Measurements from ENCODE around the gene TTC23.
A peak's percentile ranks its signal among the peaks of the same experiment; 100 is the strongest.

Gene TTC23

GRCh38 chr15:99143655-99144610, 105.4 kb downstream of the TTC23 start:
- Histone ChIP-seq H3K4me3 (ENCODE audit: low read depth in 1 of 2, low read length in 2 of 2) (no peak overlapping the region), H3K36me3 (ENCODE audit: insufficient read depth, low read length) (no peaks in the 10 kb centered on the region), H3K9me3 (ENCODE audit: low read length) (no peaks in the 10 kb centered on the region), H3K9ac (ENCODE audit: low read length) (no peak overlapping the region), H3K27me3 (ENCODE audit: control insufficient read depth in 1 of 2, insufficient read depth in 2 of 2, low read length in 2 of 2) (no peaks in the 10 kb centered on the region), H3K4me1 (ENCODE audit: insufficient read depth, low read length) (peaks cover 65% of the 10 kb centered on the region), H3K27ac (ENCODE audit: low read depth, low read length) (peak overlapping the region; percentile 36)

- no peaks in the 10 kb centered on the region for H3K9me3 ChIP-seq (ENCODE audit: low read length)
- H3K9ac ChIP-seq (ENCODE audit: low read length), result no peak overlapping the region
- no peaks in the 10 kb centered on the region for H3K27me3 ChIP-seq (ENCODE audit: control insufficient read depth in 1 of 2, insufficient read depth in 2 of 2, low read length in 2 of 2)
- H3K4me3 ChIP-seq (ENCODE audit: low read depth in 1 of 2, low read length in 2 of 2), result no peak overlapping the region
- peak overlapping the region; percentile 36 for H3K27ac ChIP-seq (ENCODE audit: low read depth, low read length)
- H3K36me3 ChIP-seq (ENCODE audit: insufficient read depth, low read length), result no peaks in the 10 kb centered on the region
- peaks cover 58% of the 10 kb centered on the region for H3K4me1 ChIP-seq (ENCODE audit: insufficient read depth, low read length)
Observed at GRCh38 chr15:99143242-99143641, 106.1 kb downstream of the TTC23 start.

GRCh38 chr15:99142562-99142961, 106.8 kb downstream of the TTC23 start:
- H3K27ac ChIP-seq (ENCODE audit: low read depth, low read length), result peak overlapping the region; percentile 36

GRCh38 chr15:99141943-99142342, 107.4 kb downstream of the TTC23 start:
- H3K9me3 ChIP-seq (ENCODE audit: low read length), result no peaks in the 10 kb centered on the region
- H3K9ac ChIP-seq (ENCODE audit: low read length), result peak overlapping the region; percentile 1
- no peak overlapping the region for H3K4me3 ChIP-seq (ENCODE audit: low read depth in 1 of 2, low read length in 2 of 2)
- no peaks in the 10 kb centered on the region for H3K27me3 ChIP-seq (ENCODE audit: control insufficient read depth in 1 of 2, insufficient read depth in 2 of 2, low read length in 2 of 2)
- peak overlapping the region; percentile 36 for H3K27ac ChIP-seq (ENCODE audit: low read depth, low read length)
- peaks cover 4% of the 10 kb centered on the region for H3K36me3 ChIP-seq (ENCODE audit: insufficient read depth, low read length)
- peaks cover 54% of the 10 kb centered on the region for H3K4me1 ChIP-seq (ENCODE audit: insufficient read depth, low read length)

More at GRCh38 chr15:99142562-99142961, 106.8 kb downstream of the TTC23 start:
- Histone ChIP-seq H3K4me1 (ENCODE audit: insufficient read depth, low read length) (peaks cover 54% of the 10 kb centered on the region), H3K9me3 (ENCODE audit: low read length) (no peaks in the 10 kb centered on the region), H3K36me3 (ENCODE audit: insufficient read depth, low read length) (no peaks in the 10 kb centered on the region), H3K9ac (ENCODE audit: low read length) (peak overlapping the region; percentile 1), H3K4me3 (ENCODE audit: low read depth in 1 of 2, low read length in 2 of 2) (no peak overlapping the region), H3K27me3 (ENCODE audit: control insufficient read depth in 1 of 2, insufficient read depth in 2 of 2, low read length in 2 of 2) (no peaks in the 10 kb centered on the region)

GRCh38 chr15:99140590-99140989, 108.8 kb downstream of the TTC23 start:
- Histone ChIP-seq H3K4me3 (ENCODE audit: low read depth in 1 of 2, low read length in 2 of 2) (no peak overlapping the region), H3K36me3 (ENCODE audit: insufficient read depth, low read length) (peaks cover 15% of the 10 kb centered on the region), H3K9ac (ENCODE audit: low read length) (no peak overlapping the region), H3K27ac (ENCODE audit: low read depth, low read length) (no peak overlapping the region), H3K4me1 (ENCODE audit: insufficient read depth, low read length) (peaks cover 44% of the 10 kb centered on the region), H3K27me3 (ENCODE audit: control insufficient read depth in 1 of 2, insufficient read depth in 2 of 2, low read length in 2 of 2) (no peaks in the 10 kb centered on the region), H3K9me3 (ENCODE audit: low read length) (no peaks in the 10 kb centered on the region)

GRCh38 chr15:99139276-99139675, 110.1 kb downstream of the TTC23 start:
- no peak overlapping the region for H3K9ac ChIP-seq (ENCODE audit: low read length)
- no peak overlapping the region for H3K4me3 ChIP-seq (ENCODE audit: low read depth in 1 of 2, low read length in 2 of 2)
- H3K27ac ChIP-seq (ENCODE audit: low read depth, low read length), result peak overlapping the region; percentile 72
- no peaks in the 10 kb centered on the region for H3K27me3 ChIP-seq (ENCODE audit: control insufficient read depth in 1 of 2, insufficient read depth in 2 of 2, low read length in 2 of 2)
- H3K9me3 ChIP-seq (ENCODE audit: low read length), result no peaks in the 10 kb centered on the region
- H3K36me3 ChIP-seq (ENCODE audit: insufficient read depth, low read length), result peaks cover 26% of the 10 kb centered on the region
- H3K4me1 ChIP-seq (ENCODE audit: insufficient read depth, low read length), result peaks cover 44% of the 10 kb centered on the region

GRCh38 chr15:99138491-99138982, 110.8 kb downstream of the TTC23 start:
- Histone ChIP-seq H3K36me3 (ENCODE audit: insufficient read depth, low read length) (peaks cover 33% of the 10 kb centered on the region), H3K27me3 (ENCODE audit: control insufficient read depth in 1 of 2, insufficient read depth in 2 of 2, low read length in 2 of 2) (no peaks in the 10 kb centered on the region), H3K9ac (ENCODE audit: low read length) (no peak overlapping the region), H3K9me3 (ENCODE audit: low read length) (no peaks in the 10 kb centered on the region), H3K4me1 (ENCODE audit: insufficient read depth, low read length) (peaks cover 44% of the 10 kb centered on the region), H3K4me3 (ENCODE audit: low read depth in 1 of 2, low read length in 2 of 2) (no peak overlapping the region), H3K27ac (ENCODE audit: low read depth, low read length) (peak overlapping the region; percentile 72)

GRCh38 chr15:99137877-99138276, 111.5 kb downstream of the TTC23 start:
- H3K9ac ChIP-seq (ENCODE audit: low read length), result no peak overlapping the region
- no peaks in the 10 kb centered on the region for H3K9me3 ChIP-seq (ENCODE audit: low read length)
- peaks cover 37% of the 10 kb centered on the region for H3K36me3 ChIP-seq (ENCODE audit: insufficient read depth, low read length)
- H3K4me1 ChIP-seq (ENCODE audit: insufficient read depth, low read length), result peaks cover 44% of the 10 kb centered on the region
- H3K27ac ChIP-seq (ENCODE audit: low read depth, low read length), result no peak overlapping the region
- H3K27me3 ChIP-seq (ENCODE audit: control insufficient read depth in 1 of 2, insufficient read depth in 2 of 2, low read length in 2 of 2), result no peaks in the 10 kb centered on the region
- H3K4me3 ChIP-seq (ENCODE audit: low read depth in 1 of 2, low read length in 2 of 2), result no peak overlapping the region

- peaks cover 44% of the 10 kb centered on the region for H3K4me1 ChIP-seq (ENCODE audit: insufficient read depth, low read length)
- H3K9ac ChIP-seq (ENCODE audit: low read length), result no peak overlapping the region
- peaks cover 44% of the 10 kb centered on the region for H3K36me3 ChIP-seq (ENCODE audit: insufficient read depth, low read length)
- no peaks in the 10 kb centered on the region for H3K9me3 ChIP-seq (ENCODE audit: low read length)
- no peak overlapping the region for H3K27ac ChIP-seq (ENCODE audit: low read depth, low read length)
- no peaks in the 10 kb centered on the region for H3K27me3 ChIP-seq (ENCODE audit: control insufficient read depth in 1 of 2, insufficient read depth in 2 of 2, low read length in 2 of 2)
- H3K4me3 ChIP-seq (ENCODE audit: low read depth in 1 of 2, low read length in 2 of 2), result no peak overlapping the region
Observed at GRCh38 chr15:99137111-99137546, 112.3 kb downstream of the TTC23 start.

- Histone ChIP-seq H3K9me3 (ENCODE audit: low read length) (no peaks in the 10 kb centered on the region), H3K4me1 (ENCODE audit: insufficient read depth, low read length) (peaks cover 56% of the 10 kb centered on the region), H3K27ac (ENCODE audit: low read depth, low read length) (peak overlapping the region; percentile 41), H3K9ac (ENCODE audit: low read length) (no peak overlapping the region), H3K4me3 (ENCODE audit: low read depth in 1 of 2, low read length in 2 of 2) (no peak overlapping the region), H3K27me3 (ENCODE audit: control insufficient read depth in 1 of 2, insufficient read depth in 2 of 2, low read length in 2 of 2) (no peaks in the 10 kb centered on the region), H3K36me3 (ENCODE audit: insufficient read depth, low read length) (peaks cover 64% of the 10 kb centered on the region)
Observed at GRCh38 chr15:99135194-99135593, 114.2 kb downstream of the TTC23 start.

- Histone ChIP-seq H3K36me3 (ENCODE audit: insufficient read depth, low read length) (peaks cover 72% of the 10 kb centered on the region), H3K27ac (ENCODE audit: low read depth, low read length) (peak overlapping the region; percentile 72), H3K4me1 (ENCODE audit: insufficient read depth, low read length) (peaks cover 64% of the 10 kb centered on the region)
Observed at GRCh38 chr15:99134317-99134821, 115.0 kb downstream of the TTC23 start.

More at GRCh38 chr15:99134317-99134821, 115.0 kb downstream of the TTC23 start:
- H3K9me3 ChIP-seq (ENCODE audit: low read length), result no peaks in the 10 kb centered on the region
- H3K27me3 ChIP-seq (ENCODE audit: control insufficient read depth in 1 of 2, insufficient read depth in 2 of 2, low read length in 2 of 2), result no peaks in the 10 kb centered on the region
- H3K9ac ChIP-seq (ENCODE audit: low read length), result peak overlapping the region; percentile 14
- H3K4me3 ChIP-seq (ENCODE audit: low read depth in 1 of 2, low read length in 2 of 2), result no peak overlapping the region
